NCI-H345 treated with DMSO at 0.1 percent for 48 hours (cell line): ENCODE data around the gene HAND1.

Experiments used
- DNase-seq: peaks from one replicate; lab custom pipeline; 2025; ENCODE audit not compliant: unreplicated experiment; lab: John Stamatoyannopoulos, UW

Gene HAND1

DNA sequence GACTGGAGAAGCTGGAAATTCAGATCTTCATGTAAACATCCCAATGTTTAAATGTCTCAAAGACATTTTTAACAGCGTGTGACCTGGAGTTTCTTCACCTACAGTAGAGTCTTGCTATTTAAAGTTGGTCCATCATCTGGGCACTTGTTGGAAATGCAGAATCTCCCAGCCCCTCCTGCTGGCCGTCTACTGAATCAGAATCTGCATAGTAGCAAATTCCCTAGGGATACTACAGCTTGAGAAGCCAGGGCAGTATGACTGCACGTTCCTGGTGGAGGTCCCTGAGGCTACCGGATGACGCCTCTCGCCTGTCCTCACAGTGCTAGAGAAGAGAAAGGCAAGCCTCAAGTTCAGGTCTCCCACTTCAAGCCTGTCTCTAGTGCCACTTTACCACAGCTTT is 16.5 kb downstream of the HAND1 start:
- no peak for DNase-seq

DNA sequence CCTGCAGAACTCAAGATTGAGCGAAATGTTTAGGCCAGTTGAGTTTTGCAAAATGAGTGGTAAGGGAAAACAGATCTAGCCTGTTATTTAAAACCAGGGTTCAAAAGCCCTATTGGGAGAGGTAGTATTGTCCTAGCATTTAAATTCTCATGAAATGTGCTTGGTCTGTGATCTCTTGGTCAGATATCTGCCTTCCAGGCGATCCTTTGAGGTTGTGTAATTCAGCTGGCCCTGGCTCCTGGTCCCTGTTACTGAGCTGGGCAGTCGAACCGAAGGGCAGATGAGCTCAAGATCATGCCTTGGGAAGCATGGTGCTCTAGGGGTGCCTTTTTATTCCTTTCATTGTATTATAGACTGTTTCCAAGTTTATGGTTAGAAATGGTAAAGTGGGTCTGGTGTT is 17.9 kb downstream of the HAND1 start:
- DNase-seq: no peak

DNA sequence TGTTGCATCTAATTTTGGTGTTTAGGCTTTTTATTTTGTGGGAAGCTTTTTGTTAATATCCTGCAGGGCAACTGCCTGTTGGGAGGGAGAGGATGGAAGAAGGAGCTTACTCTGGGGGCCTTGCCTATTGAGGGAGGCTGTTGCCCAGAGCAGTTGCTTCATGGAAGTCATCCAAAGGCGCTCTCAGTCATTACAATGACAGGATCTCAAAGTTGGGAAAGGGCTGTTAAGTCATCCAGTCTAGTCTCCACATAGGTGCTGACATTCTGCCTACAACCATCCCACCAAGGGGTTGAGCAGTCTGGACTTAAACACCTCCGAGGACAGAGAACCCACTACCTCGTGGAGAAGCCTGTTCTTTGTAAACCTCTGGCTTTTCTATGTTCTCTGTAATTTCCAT is 19.0 kb downstream of the HAND1 start:
- no peak for DNase-seq

DNA sequence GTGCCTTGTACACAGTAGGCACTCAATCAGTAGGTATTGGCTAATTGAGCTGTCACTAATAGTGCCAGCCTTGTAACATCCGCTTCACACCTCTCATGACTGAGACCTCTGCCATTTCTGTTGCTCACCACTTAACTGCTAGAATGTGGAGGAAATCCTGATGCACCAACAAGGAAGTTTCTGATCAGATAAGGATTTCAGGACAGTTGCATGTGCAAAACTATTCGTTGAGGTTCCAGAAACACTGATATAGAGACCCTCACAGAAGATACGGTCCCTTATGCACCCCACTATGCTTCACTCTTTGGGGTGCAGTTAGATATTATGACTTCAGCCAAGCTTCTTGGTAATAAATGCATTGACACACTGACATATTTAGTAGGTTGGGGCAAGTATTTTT is 21.5 kb downstream of the HAND1 start:
- DNase-seq: no peak

DNA sequence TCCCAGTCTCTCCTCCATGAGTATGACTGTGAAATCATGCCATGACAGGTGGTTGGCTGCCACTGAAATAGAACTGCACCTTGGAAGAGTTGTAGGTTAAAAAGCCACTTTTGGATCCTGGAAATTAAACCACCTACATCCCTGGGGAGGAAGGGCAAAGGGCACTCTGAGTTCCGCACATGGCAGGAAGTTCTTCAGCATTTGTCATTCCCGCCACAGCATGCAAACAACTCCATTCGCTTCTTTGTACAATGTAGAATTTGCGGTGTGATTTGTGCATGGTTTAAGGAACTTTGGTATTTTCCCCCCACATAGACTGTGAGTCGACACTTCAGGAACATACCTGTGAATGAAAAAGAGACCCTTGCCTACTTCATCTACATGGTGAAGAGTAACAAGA is 22.4 kb downstream of the HAND1 start:
- DNase-seq: no peak

DNA sequence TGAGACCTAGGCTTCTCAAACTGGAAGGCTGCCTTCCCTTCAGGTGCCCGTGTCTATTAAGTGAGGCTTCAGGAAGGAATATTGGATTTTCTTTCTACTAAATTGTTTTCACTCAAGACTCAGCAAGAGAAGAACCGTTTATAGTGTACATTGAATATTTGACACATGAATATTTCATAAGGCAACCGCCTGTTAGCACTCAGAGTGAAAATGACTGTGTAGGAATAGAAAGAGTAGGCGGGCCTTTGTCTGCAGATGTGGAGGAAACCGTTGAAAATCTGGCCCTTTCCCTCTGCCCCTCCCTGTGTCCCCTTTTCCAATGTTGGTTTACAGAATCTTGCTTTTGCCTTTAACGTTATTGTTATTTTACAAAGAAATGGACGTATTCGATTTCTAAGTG is 26.1 kb downstream of the HAND1 start:
- DNase-seq: no peak

DNA sequence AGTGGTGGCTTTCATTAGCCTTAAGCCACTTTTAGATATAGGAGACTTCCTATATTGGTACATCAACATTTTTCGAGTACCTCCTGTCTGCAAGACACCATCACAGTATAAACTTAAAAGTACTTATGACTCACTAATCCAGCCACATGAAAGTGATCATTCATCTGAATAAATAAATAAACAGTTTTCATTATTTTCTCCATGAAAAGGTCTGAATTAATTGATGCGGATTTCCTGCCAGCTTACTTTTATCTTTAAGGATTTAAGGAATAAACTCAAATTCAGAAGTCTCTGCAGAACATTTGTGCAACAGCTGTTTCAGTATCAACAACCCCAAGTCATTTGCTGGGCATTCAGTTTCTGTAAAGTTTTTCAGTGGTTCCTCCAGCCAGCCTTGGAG is 28.2 kb downstream of the HAND1 start:
- DNase-seq: no peak

DNA sequence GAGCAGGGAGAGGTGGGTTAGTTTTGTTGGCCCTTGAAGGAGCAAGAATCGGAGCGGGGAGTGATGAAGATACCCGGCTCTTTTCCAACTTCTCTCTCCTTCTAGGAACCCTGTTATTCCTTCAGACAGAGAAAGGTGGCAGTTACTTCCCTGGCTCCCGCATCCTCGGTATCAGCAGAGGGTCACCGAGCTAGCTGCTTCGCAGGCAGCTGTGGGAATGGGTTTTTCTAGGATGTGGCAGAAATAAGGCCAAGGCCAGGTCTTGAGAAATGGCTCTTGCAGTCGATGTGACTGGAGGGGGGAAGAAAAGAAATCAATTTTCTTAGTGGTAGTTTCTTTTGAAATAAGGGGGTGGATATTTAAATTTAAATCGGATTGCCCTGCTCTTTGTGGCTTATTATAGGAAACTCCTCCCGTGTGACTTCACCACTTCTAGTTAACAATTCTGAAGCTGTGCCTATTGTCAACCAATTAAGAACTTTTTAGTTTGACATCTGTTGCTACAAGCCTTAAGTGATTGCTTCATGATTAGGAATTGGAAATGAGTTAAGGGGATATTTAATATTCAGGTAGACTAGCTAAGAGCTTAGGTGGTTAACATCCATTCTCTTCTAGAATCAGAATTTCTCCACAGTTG is 30.8 kb downstream of the HAND1 start:
- no peak for DNase-seq

DNA sequence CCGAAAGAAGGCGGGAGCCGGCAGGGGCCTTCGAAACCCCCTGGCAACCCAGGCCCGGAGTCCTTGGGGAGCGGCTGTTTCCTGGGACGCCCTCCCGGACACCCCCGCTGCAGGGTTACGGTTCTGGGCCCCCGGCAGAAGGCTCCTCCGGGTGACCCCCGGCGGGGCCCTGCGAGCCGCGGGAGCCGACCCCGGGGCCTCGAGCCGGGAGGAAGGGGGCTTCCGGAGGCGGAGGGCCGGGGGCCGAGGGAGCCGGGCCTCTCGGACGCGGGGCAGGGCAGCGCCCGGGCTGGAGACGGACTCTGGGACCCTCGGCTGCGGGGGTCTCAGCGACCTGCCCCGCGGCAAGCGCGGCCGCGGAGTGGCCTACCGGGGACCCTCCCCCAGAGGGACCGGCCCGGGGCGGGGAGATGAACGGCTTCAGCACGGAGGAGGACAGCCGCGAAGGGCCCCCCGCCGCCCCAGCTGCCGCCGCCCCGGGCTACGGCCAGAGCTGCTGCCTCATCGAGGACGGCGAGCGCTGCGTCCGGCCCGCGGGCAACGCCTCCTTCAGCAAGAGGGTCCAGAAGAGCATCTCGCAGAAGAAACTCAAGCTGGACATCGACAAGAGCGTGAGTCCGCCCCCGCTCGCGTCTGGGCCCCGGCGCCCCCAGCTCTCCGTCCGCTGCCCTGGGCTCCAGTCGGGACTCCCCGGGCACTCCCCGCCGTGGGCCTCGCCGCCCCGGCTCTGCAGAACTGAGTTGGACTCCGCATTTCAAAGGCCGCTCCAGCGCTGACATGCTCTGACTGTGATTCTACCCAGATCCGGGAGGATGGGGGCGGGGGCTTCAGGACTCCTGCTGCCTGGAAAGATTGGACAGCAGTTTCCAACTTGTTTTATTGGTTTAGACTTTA is 31.6 kb downstream of the HAND1 start:
- DNase-seq: no peak

DNA sequence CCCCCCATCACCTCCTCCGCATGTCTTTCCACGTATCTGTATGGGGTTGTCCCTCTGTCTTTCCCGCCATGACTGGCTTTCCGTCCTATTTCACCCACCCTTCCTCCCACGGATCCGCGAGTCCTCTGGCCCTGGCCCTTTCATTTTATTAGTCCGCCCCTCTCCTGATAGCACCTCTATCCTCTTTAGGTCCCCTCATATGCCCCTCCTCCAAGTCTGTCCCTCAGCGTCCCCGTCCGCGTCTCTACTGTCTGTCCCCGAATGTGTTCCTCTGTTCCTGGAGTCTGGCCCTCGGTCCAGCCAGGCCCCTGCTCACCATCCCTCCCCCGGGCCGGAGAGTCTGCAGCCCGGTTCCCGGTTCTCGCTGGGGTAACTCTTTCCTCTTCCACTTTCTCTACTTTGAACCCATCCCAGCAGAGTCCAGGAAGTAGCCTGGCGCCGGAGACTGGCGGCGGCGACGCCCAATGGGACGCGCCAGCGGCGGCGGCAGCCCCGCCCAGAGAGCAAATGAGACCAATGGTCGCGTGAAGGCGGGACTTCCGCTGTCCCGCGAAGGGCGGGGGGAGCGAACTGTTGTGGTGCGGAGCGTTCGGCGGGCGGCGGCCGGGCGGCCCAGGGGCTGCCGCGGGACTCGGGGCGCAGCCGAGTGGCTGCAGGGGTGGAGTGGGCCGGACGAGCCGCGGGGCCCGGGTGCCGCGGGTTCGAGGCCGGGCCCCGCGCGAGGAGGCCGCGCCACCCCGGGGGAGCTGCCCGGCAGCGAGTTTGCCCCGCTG is 32.4 kb downstream of the HAND1 start, which contains the start of gene SAP30L:
SAP30L (plus strand) TSS at position 576 of the 773 bp plus-strand sequence. CDS start 608 bp downstream, outside the sequence.
- peak; percentile 87 for DNase-seq

DNA sequence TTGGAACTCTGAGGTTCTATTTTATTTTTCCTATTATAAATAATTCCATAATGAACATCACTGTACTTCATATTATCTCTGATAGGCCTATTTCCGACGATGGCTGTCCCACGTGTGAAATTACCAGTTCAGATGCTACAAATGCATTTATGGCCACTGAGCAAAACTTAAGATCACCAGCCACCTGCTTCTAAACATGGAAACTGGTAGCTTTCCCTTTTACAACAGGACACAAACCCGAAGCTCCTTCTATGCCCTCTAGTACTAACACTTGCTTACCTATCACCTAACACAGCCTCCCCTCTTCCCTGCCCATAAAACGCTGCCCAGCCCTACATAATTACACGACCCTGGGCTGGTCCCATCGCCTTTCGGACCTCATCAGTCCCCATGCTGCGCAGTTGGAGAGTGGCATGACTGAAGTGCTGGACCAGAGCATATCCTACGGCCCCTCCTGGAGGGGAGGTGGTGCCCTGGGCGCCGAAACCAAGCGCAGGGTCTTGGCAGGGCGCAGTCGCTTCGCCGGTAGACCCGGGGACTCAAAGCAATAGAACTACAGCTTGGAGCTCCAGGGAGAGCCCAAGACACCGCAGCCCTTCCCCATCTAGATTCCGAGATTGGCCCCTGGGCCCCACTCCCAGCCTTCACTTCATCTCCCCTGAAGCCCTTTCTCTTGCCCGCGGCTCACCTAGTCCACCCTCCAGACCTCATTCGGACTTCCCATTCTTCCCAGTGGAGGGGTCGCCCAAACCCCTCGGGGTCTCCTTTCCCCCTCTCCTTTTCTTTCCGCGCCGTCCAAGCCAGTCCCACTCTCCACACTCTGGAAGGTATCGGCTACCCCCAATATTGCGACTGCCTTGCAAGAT is 33.2 kb downstream of the HAND1 start:
- DNase-seq: no peak

DNA sequence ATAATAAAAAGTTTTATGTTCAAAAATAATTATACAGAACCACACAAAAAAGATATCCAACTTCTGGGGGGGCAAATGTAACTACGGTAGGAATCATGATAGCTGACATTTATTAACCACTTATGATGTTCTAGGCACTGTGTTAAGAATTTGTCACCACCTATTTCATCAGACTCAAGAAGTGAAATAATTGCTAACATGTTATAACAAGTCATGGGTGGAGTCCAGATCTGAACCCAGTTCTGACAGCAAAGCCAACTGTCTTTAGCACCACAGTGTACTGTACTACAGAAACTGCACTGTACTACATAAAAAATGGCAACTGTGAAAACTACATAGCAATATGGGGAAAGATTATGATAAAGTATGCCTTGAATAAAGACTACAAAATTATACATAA is 35.2 kb downstream of the HAND1 start:
- no peak for DNase-seq

DNA sequence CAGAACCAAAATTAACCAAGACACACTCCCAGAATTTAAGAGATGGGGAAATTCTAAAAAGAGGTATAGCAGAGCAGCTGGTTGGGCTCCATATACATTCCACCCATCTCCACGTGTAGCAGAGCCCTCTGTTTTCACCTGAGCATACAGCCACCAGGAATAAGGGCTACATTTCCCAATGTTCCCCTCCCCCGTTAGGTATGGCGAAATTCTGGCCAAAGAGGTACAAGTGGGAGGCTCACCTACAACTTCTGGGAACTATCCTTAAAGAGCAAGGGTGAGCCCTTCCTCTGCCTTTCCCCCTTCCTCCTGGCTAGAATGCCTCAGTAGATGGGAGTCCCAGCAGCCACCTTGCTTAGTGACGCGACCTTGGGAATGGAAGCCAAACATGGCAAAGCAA is 37.5 kb downstream of the HAND1 start:
- no peak for DNase-seq

DNA sequence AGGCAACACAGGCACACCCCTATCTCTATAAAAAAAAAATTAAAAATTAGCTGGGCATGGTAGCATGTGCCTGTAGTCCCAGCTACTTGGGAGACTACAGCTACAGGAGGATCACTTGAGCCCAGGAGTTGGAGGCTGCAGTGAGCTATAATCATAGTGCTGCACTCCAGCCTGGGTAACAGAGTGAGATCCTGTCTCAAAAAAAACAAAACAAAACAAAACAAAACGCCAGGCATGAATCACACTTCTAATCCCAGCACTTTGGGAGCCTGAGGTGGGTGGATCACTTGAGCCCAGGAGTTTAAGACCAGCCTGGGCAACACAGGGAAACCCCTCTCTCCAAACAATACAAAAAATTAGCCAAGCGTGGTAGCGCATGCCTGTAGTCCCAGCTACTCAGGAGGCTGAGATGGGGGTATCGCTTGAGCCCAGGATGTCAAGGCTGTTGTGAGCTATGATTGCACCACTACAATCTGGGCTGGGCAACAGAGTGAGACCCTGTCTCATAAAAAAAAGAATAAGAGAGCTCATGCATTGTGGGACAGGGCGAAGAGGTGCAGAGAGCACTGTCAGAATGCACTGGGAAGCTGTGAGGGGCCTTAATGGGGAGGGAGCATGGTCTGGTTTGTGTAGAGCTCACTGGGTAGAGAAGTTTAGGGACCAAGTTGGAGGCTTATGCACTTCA is 40.6 kb downstream of the HAND1 start:
- no peak for DNase-seq

DNA sequence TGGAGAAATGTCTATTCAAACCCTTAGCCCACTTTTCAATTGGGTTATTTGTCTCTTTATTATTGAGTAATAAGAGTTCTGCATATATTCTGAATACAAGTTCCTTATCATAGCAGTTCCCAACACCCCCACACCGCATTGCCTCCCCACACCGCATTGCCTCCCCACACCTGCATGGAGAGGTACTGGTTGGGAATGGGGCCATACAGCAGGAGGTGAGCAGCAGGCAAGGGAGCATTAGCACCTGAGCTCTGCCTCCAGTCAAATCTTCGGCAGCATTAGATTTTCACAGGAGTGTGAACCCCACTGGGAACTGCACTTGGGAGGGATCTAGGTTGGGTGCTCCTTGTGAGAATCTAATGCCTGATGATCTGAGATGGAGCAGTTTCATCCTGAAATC is 42.8 kb downstream of the HAND1 start:
- DNase-seq: no peak

DNA sequence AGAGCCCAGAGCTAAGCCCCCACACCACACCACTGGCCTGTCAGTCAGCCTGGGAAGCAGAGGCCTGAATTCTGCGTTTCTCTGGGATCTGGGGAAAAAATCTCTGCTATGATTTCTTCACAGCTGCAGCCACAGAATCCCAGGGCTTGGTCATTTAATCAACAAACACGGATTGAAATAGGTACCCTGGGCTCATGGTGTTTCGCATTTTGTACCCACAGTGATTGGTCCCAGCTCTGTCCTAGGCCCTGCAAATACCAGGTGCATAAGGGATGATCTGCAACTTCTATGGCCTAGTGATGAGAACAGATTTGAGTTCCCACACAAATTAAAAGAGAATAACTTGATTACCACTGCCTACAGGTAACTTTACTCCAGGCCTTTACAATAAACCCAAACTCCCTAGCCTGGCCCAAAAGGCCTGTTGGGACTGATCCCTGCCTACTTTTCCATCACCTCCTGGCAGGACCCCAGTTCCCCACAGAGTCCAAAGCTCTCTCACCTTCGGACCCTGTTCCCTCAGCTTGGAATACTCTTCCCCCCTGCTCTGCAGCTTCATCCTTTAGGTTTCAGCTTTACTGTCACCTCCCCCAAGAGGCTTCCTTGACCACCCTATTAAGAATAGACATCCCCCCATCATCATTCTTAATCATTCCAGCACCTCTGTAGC is 46.9 kb downstream of the HAND1 start:
- DNase-seq: no peak

DNA sequence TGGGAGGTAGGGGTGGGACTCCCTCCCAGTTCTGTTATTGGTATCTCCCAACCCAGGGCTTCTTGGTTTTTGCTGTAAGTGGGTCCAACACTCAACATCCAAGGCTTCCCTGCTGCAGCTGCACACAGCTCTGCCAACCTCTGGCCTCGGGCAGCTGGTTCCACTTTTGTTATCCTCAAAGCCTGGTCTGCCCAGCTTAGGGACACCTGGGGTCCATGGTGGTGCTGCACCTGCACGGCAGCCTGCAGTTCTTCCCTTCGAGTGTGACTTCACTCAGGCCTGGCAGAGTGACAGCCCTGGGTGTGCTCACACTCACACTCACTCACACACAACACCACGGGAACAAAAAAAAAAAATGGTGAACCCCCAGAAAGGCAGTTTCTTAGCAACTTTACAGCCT is 47.6 kb downstream of the HAND1 start:
- DNase-seq: no peak

DNA sequence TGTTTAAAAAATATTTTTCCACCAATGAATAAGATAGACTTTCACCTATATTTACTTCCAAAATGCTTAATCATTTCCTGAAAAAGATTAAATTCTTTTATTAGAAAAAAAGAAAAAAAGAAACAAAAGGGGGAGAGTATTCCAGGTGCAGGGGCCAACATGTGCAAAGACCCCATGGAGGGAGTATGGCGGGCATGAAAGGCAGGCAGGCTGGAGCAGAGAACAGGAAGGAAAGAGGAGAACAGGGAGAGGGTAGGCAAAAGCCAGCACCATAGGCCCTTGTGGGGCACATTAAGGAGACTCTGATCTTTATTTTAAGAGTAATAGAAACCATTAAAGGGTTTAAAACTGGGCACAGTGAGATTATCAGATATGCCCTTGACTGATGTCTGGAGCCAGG is 48.7 kb downstream of the HAND1 start:
- DNase-seq: no peak

DNA sequence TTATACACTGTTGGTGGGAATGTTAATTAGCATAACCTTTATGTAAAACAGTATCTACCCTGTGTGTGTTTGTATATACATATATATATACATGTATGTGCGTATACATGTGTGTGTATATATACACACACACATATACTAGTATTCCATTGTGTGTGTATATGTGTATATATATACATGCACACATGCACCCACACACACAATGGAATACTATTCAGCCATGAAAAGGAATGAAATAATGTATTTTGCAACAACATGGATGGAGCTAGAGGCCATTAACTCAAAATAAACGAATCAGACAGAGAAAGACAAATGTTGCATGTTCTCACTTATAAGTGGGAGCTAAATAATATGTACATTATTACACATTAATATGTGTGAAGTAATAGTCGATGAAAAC is 49.8 kb downstream of the HAND1 start:
- no peak for DNase-seq
